HG03378 (cell line): ENCODE data around the gene ITSN2.

Source experiments
- ATAC-seq: cut with Tn5 transposase; IDR thresholded peaks from one replicate; pipeline ENCODE4 v1.9.1; 2021; ENCODE audit warnings: mild to moderate bottlenecking, moderate library complexity; ENCODE audit not compliant: unreplicated experiment

The ITSN2 gene

GRCh38 chr2:24337890-24338289 lies 22.4 kb downstream of the ITSN2 start:
- no peak for ATAC-seq

- ATAC-seq = no peak
Observed at GRCh38 chr2:24336811-24337210, 23.5 kb downstream of the ITSN2 start.

- ATAC-seq = no peak
Observed at GRCh38 chr2:24334245-24334633, 26.1 kb downstream of the ITSN2 start.

- ATAC-seq = no peak
Observed at GRCh38 chr2:24332791-24333540, 27.4 kb downstream of the ITSN2 start.

- ATAC-seq = no peak
Observed at GRCh38 chr2:24330161-24330560, 30.2 kb downstream of the ITSN2 start.

GRCh38 chr2:24329700-24330099 lies 30.6 kb downstream of the ITSN2 start:
- no peak for ATAC-seq

GRCh38 chr2:24328010-24328409 lies 32.3 kb downstream of the ITSN2 start:
- ATAC-seq = no peak

GRCh38 chr2:24317491-24317920 lies 42.8 kb downstream of the ITSN2 start:
- no peak for ATAC-seq

- ATAC-seq = peak; percentile 68
Observed at GRCh38 chr2:24315669-24316068, 44.7 kb downstream of the ITSN2 start.

- ATAC-seq = no peak
Observed at GRCh38 chr2:24313744-24314632, 46.3 kb downstream of the ITSN2 start.

GRCh38 chr2:24307961-24308360 lies 52.4 kb downstream of the ITSN2 start:
- ATAC-seq = no peak

- ATAC-seq = no peak
Observed at GRCh38 chr2:24304631-24305030, 55.7 kb downstream of the ITSN2 start.

- ATAC-seq = no peak
Observed at GRCh38 chr2:24304098-24304497, 56.2 kb downstream of the ITSN2 start.

GRCh38 chr2:24301599-24301998 lies 58.7 kb downstream of the ITSN2 start:
- no peak for ATAC-seq

GRCh38 chr2:24297663-24298062 lies 62.7 kb downstream of the ITSN2 start:
- ATAC-seq = no peak

- no peak for ATAC-seq
Observed at GRCh38 chr2:24287171-24287570, 73.2 kb downstream of the ITSN2 start.

GRCh38 chr2:24285484-24286152 lies 74.7 kb downstream of the ITSN2 start:
- ATAC-seq = no peak

- no peak for ATAC-seq
Observed at GRCh38 chr2:24280645-24281044, 79.7 kb downstream of the ITSN2 start.

- ATAC-seq = no peak
Observed at GRCh38 chr2:24280161-24280560, 80.2 kb downstream of the ITSN2 start.

GRCh38 chr2:24276349-24276899 lies 83.9 kb downstream of the ITSN2 start:
- ATAC-seq = no peak

- no peak for ATAC-seq
Observed at GRCh38 chr2:24274809-24275208, 85.5 kb downstream of the ITSN2 start.
